GM12891 (cell line): Measurements from ENCODE around the gene CRYGD.

Source experiments
- DNase-seq: peaks from one replicate; pipeline ENCODE4 v3.0.0; 2011; ENCODE audit warnings: low spot score; ENCODE audit not compliant: insufficient read length
- FAIRE-seq: peaks from 2 replicates; lab custom pipeline; 2011; peaks lifted over from hg19 to GRCh38; lab: Jason Lieb, UNC
- PAX5 ChIP-seq: IDR thresholded peaks from 2 replicates; pipeline ENCODE4 v1.6.1; 2011; ENCODE audit warnings: low read length, moderate library complexity, mild to moderate bottlenecking; ENCODE audit not compliant: insufficient read depth, severe bottlenecking
- POLR2A ChIP-seq: IDR thresholded peaks from 2 replicates; pipeline ENCODE4 v1.6.1; 2011; ENCODE audit warnings: low read depth, low read length, control low read depth
- POLR2AphosphoS5 ChIP-seq: IDR thresholded peaks from 2 replicates; pipeline ENCODE4 v1.6.1; 2011; ENCODE audit warnings: low read depth, low read length, control low read depth
- POU2F2 ChIP-seq: IDR thresholded peaks from 2 replicates; pipeline ENCODE4 v1.6.1; 2011; ENCODE audit warnings: low read depth, mild to moderate bottlenecking, control low read depth, low read length, moderate library complexity
- SPI1 ChIP-seq: IDR thresholded peaks from 2 replicates; pipeline ENCODE4 v1.6.1; 2011; ENCODE audit warnings: low read depth, low read length, control low read depth
- TAF1 ChIP-seq: IDR thresholded peaks from 2 replicates; pipeline ENCODE4 v1.6.1; 2011; ENCODE audit warnings: low read depth, low read length, control low read depth

The CRYGD gene

DNA sequence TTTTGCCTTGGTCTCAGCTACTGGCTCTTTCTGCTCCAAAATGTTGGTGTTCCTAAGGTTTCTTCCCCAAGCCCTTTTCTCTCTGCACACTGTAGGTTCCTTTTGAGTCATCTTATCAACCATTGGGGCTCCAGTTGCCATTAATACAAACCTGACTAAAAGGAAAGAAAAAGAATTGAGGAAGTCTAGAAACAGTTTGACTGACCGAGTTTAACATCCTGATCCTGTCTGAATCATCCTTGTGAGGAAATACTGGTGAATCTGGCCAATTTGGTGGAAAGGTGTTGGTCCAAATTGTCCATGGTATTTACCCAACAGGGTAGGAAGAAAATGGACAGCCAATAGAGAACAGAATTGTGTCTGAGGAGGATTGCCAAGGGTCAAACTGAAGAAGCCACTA, 38.3 kb downstream of the CRYGD start:
- no peak for FAIRE-seq
- TF ChIP-seq POLR2A (no peak), POLR2AphosphoS5 (no peak), POU2F2 (no peak), PAX5 (no peak), SPI1 (no peak), TAF1 (no peak)
- DNase-seq, result no peak

DNA sequence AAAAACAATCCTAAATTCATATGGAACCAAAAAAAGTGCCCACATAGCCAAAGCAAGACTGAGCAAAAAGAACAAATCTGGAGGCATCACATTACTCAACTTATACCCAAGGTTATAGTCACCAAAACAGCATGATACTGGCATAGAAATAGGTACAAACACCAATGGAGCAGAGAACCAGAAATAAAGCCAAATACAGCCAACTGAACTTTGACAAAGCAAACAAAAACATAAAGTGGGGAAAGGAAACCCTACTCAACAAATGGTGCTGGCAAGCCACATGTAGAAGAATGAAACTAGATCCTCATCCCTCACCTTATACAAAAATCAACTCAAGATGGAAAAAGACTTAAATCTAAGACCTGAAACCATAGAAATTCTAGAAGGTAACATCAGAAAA, 40.5 kb downstream of the CRYGD start:
- TF ChIP-seq PAX5 (no peak), SPI1 (no peak), POLR2AphosphoS5 (no peak), POLR2A (no peak), TAF1 (no peak), POU2F2 (no peak)
- FAIRE-seq (no peak), DNase-seq (no peak)

DNA sequence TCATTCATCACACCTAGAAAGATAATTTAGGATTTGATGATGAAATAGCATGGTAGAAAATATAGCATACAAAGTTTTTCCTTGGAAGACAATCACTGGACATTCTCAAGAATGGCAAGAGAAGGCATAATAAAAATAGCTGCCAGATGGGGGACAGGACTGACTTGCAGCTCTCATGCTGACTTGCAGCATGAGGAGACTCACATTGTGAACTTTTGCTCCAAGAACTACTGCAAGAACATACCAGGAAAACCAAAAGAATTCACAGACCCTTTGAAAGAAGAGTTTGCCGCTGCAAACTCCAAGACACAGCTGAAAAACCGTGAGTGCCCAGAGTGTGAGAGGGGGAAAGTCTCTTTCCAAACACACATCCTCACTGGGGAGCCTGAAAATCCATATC, 47.0 kb downstream of the CRYGD start:
- FAIRE-seq (no peak), DNase-seq (no peak)
- TF ChIP-seq POLR2A (no peak), TAF1 (no peak), SPI1 (no peak), PAX5 (no peak), POU2F2 (no peak), POLR2AphosphoS5 (no peak)

- no peak for DNase-seq
- no peak for TF ChIP-seq POLR2AphosphoS5
- no peak for TF ChIP-seq SPI1
- no peak for TF ChIP-seq PAX5
- TF ChIP-seq POU2F2, result no peak
- TF ChIP-seq TAF1, result no peak
- TF ChIP-seq POLR2A, result no peak
- FAIRE-seq, result no peak
These were observed 49.5 kb downstream of the CRYGD start for GRCh38 chr2:208074610-208075356.

DNA sequence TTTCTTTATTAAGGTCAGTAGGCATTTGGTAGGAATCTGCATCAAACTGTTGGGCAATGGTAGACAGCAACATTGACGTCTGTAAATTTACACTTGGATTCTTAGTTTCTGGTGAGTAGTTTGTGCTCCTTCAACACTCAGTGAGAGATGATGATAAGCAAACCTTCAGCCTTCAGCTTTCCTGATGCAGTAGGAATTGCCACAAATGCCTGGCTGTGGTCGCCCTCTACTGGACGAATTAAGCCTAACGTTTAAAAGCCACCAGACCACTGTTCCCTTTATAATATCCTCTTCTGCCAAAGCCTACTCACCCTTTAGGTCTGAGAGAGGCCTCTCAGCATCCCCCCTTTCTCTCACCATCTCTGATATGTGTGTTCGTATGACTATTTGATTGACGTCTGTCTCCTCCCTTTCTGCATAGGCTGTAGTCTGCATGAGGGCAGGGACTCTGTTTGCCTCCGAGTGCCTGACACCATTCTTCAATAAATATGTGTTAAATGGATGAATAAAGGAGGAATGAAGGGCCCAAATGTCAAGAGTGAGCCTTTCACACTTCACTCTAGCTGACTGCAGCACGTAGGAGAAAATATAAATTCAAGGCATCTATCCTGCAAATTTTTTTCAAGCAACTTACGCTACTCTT, 52.0 kb downstream of the CRYGD start:
- peak; percentile 92 for FAIRE-seq
- TF ChIP-seq POLR2A, result no peak
- no peak for TF ChIP-seq SPI1
- no peak for TF ChIP-seq POU2F2
- TF ChIP-seq TAF1, result no peak
- TF ChIP-seq POLR2AphosphoS5, result no peak
- no peak for TF ChIP-seq PAX5
- peak; percentile 45 for DNase-seq
